PC-9 (cell line): ENCODE results near the gene ACCS. TPM values are rescaled to one million over a fixed set of nuclear protein-coding genes. Genes with fewer than 3 reads are reported as not detected.

ENCODE experiments used
- BruUV-seq: library from RNA; stranded (reverse); fragments of 400-500 nt; replicated peaks from 2 replicates; lab custom pipeline; 2021; lab: Mats Ljungman, UMichigan
- CTCF ChIA-PET: fragments of 300-600 bp; sonication (Branson Sonifier 250); formaldehyde crosslinking; loops from one replicate; lab custom pipeline; 2022; ENCODE audit warnings: antibody characterized with exemption; lab: Charles Lee
- POLR2A ChIA-PET: fragments of 300-600 bp; sonication (Branson Sonifier 250); formaldehyde crosslinking; loops from one replicate; lab custom pipeline; 2022; ENCODE audit warnings: antibody characterized with exemption; ENCODE audit not compliant: unreplicated experiment; lab: Charles Lee
- DNase-seq, 2 experiments: peaks; one replicate each; pipeline versions ENCODE4 v3.0.0 to v3.0.0-alpha.2; 2015 to 2022; ENCODE audit warnings: mixed read lengths in 1 of 2
- H2AFZ ChIP-seq: fragments of 200-600 bp; sonication (generic); 2 replicates; pipeline ENCODE4 v1.8.1; 2017; ENCODE audit warnings: antibody characterized with exemption
- H3F3A ChIP-seq: fragments of 200-600 bp; sonication (generic); 2 replicates; pipeline ENCODE4 v1.8.1; 2017; ENCODE audit warnings: antibody characterized with exemption, mild to moderate bottlenecking, low read depth; ENCODE audit not compliant: insufficient read depth
- H3K27ac ChIP-seq: fragments of 200-600 bp; sonication (generic); 2 replicates; pipeline ENCODE4 v1.6.1; 2016; ENCODE audit warnings: mixed run types
- H3K27me3 ChIP-seq: fragments of 200-600 bp; sonication (generic); 2 replicates; pipeline ENCODE4 v1.6.1; 2016; ENCODE audit warnings: low read depth, mixed run types; ENCODE audit not compliant: insufficient read depth
- H3K36me3 ChIP-seq: fragments of 200-600 bp; sonication (generic); 2 replicates; pipeline ENCODE4 v1.6.1; 2016; ENCODE audit warnings: low read depth, mixed run types
- H3K4me1 ChIP-seq: fragments of 200-600 bp; sonication (generic); replicated peaks from 2 replicates; pipeline ENCODE4 v1.6.1; 2016; ENCODE audit warnings: mixed run types; ENCODE audit not compliant: insufficient read depth
- H3K4me2 ChIP-seq: fragments of 200-600 bp; sonication (generic); 2 replicates; pipeline ENCODE4 v1.6.1; 2017; ENCODE audit warnings: mixed run types
- H3K4me3 ChIP-seq: fragments of 200-600 bp; sonication (generic); 2 replicates; pipeline ENCODE4 v1.6.1; 2016; ENCODE audit warnings: mixed run types
- H3K79me2 ChIP-seq: fragments of 200-600 bp; sonication (generic); 2 replicates; pipeline ENCODE4 v1.6.1; 2017; ENCODE audit warnings: low read depth, mixed run types
- H3K9me2 ChIP-seq: fragments of 200-600 bp; sonication (generic); 2 replicates; pipeline ENCODE4 v1.8.1; 2017; ENCODE audit warnings: mild to moderate bottlenecking; ENCODE audit not compliant: insufficient read depth
- H3K9me3 ChIP-seq: fragments of 200-600 bp; sonication (generic); 2 replicates; pipeline ENCODE4 v1.8.1; 2016; ENCODE audit warnings: low read depth; ENCODE audit not compliant: insufficient read depth
- H4K20me1 ChIP-seq: fragments of 200-600 bp; sonication (generic); 2 replicates; pipeline ENCODE4 v1.8.1; 2017; ENCODE audit not compliant: insufficient read depth
- CTCF ChIP-seq: fragments of 200-600 bp; sonication (generic); conservative IDR thresholded peaks from 2 replicates; pipeline ENCODE4 v1.6.1; 2017; ENCODE audit warnings: mixed run types, antibody characterized with exemption, mild to moderate bottlenecking, moderate library complexity
- EZH2 ChIP-seq: fragments of 200-600 bp; sonication (generic); IDR thresholded peaks from 2 replicates; pipeline ENCODE4 v1.8.0; 2017; ENCODE audit warnings: antibody characterized with exemption, low read depth
- intact Hi-C: fragments of 100-400 bp; cut with micrococcal nuclease; formaldehyde crosslinking; loops from one replicate; pipeline ENCODE4 v1.10.0; 2022; ENCODE audit not compliant: unreplicated experiment
- total RNA-seq: library from RNA; stranded (reverse); gene quantifications from 2 replicates; pipeline ENCODE4 v1.2.3, GENCODE V29; 2021

Gene ACCS
- total RNA-seq, 1 experiment from 2014 or later = 44.6 TPM

- no peaks in the 10 kb centered on the region for H3F3A ChIP-seq
- H3K4me1 ChIP-seq = no peaks in the 10 kb centered on the region
- H2AFZ ChIP-seq = no peak overlapping the region
- H3K36me3 ChIP-seq = no peaks in the 10 kb centered on the region
- H3K27ac ChIP-seq = no peak overlapping the region
- no peak overlapping the region for H3K4me2 ChIP-seq
- no peaks in the 10 kb centered on the region for H3K9me2 ChIP-seq
- ChIA-PET CTCF (no interaction called here), POLR2A (no interaction called here)
- no peak overlapping the region for H3K4me3 ChIP-seq
- H3K9me3 ChIP-seq = 0 out of 2 replicates have a peak, but pooled peaks cover 2% of the 10 kb centered on the region
- no peaks in the 10 kb centered on the region for H3K27me3 ChIP-seq
- BruUV-seq = no TSS peak
- TF ChIP-seq CTCF (no peak), EZH2 (no peak)
- H3K79me2 ChIP-seq = no peaks in the 10 kb centered on the region
- intact Hi-C loops = no loop called here
- DNase-seq = no peak
- no peaks in the 10 kb centered on the region for H4K20me1 ChIP-seq
These were observed 14.9 kb downstream of the ACCS start for GRCh38 chr11:44080951-44081350.

GRCh38 chr11:44082645-44083044 is 16.6 kb downstream of the ACCS start:
- Histone ChIP-seq H3K4me2 (no peak overlapping the region), H3K27ac (no peak overlapping the region), H3K9me2 (no peaks in the 10 kb centered on the region), H3K9me3 (0 out of 2 replicates have a peak, but pooled peaks cover 2% of the 10 kb centered on the region), H3K36me3 (no peaks in the 10 kb centered on the region), H3K4me1 (no peaks in the 10 kb centered on the region), H4K20me1 (no peaks in the 10 kb centered on the region), H2AFZ (no peak overlapping the region), H3K4me3 (no peak overlapping the region), H3K27me3 (no peaks in the 10 kb centered on the region), H3K79me2 (no peaks in the 10 kb centered on the region), H3F3A (no peaks in the 10 kb centered on the region)
- DNase-seq = no peak
- ChIA-PET CTCF (no interaction called here), POLR2A (no interaction called here)
- no peak for TF ChIP-seq EZH2
- TF ChIP-seq CTCF = no peak
- no TSS peak for BruUV-seq
- intact Hi-C loops = no loop called here

- no TSS peak for BruUV-seq
- Histone ChIP-seq H3K79me2 (no peaks in the 10 kb centered on the region), H3K36me3 (no peaks in the 10 kb centered on the region), H2AFZ (no peak overlapping the region), H3K4me3 (no peak overlapping the region), H3F3A (no peaks in the 10 kb centered on the region), H4K20me1 (no peaks in the 10 kb centered on the region), H3K27ac (no peak overlapping the region), H3K9me2 (no peaks in the 10 kb centered on the region), H3K4me2 (no peak overlapping the region), H3K9me3 (0 out of 2 replicates have a peak, but pooled peaks cover 2% of the 10 kb centered on the region), H3K27me3 (no peaks in the 10 kb centered on the region), H3K4me1 (no peaks in the 10 kb centered on the region)
- ChIA-PET CTCF (no interaction called here), POLR2A (no interaction called here)
- no peak for DNase-seq
- no peak for TF ChIP-seq EZH2
- TF ChIP-seq CTCF = no peak
- intact Hi-C loops = no loop called here
These were observed 17.4 kb downstream of the ACCS start for GRCh38 chr11:44083433-44083832.
